ENCODE data around the gene LDB2.

Gene LDB2

GRCh38 chr4:16462656-16463055 is 435.8 kb downstream of the LDB2 start:
- no peak for DNase-seq

DNA sequence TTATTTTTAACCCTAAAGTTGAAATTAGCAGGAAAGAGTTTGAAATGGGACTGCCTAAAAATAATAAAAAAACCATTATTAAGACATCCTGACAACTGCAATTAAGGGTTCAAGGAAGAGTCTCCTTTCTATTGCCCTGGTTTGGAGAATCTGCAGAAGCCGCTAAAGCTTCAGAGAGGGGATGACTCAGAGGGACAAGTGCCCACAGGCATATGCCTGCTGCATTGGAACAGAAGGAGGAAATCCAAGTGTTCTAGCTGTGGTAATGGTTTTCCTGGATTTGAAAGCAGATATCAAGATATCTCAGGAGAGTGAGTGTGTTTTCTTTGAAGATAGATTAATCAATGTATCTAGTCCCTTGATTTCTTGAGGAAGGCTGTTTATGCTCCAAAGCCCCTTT is 437.1 kb downstream of the LDB2 start:
- DNase-seq, result no peak

- DNase-seq, result no peak
Observed at GRCh38 chr4:16457944-16458343, 440.5 kb downstream of the LDB2 start.
